HUDEP-2 (cell line): Measurements from ENCODE around the gene PSPN.
"Not testable (repeated sequence)": the region's sequence is repeated elsewhere in the genome, so short reads cannot be mapped to it uniquely, and the experiment has no call there.

Experiments
- DNase-seq, 76 experiments: peaks; one replicate each; lab custom pipeline; 2025; ENCODE audit not compliant: unreplicated experiment in 76 of 76; lab: John Stamatoyannopoulos, UW

The PSPN gene

DNA sequence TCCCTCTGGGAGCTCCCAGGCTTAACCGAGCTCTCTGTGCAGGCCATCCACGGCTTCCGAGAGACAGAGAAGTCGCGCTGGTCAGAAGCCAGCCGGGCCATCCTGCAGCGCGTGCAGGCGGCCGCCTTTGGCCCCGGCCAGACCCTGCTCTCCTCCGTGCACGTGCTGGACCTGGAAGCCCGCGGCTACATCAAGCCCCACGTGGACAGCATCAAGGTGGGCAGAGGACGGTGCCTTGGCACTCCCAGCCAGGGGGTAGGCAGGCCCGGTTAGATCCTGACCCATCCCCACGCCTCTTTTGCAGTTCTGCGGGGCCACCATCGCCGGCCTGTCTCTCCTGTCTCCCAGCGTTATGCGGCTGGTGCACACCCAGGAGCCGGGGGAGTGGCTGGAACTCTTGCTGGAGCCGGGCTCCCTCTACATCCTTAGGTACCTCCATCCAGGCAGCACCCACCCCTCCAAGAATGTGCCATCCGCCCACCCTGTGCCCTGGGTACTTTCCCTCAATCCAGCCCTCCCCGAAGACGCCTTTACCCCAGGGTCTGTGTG lies 1.5 kb downstream of the PSPN start:
- DNase-seq = no peak

DNA sequence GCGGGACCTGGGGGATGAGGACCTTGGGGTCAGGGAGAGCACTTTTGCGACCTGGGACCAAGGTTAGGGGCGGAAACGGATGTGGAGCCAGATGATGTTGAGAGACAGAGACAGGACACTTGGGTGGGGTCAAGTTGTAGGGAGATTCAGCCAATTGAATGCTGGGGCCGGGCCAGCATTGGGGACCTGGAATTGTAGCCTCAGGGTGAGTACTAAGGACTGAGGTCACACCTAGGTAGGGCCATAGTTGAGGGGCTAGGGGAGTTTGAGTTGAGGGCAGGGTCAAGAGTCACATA lies 2.0 kb downstream of the PSPN start:
- DNase-seq = peak in 14 of 76 experiments; percentile 30 to 73 (median 48)

DNA sequence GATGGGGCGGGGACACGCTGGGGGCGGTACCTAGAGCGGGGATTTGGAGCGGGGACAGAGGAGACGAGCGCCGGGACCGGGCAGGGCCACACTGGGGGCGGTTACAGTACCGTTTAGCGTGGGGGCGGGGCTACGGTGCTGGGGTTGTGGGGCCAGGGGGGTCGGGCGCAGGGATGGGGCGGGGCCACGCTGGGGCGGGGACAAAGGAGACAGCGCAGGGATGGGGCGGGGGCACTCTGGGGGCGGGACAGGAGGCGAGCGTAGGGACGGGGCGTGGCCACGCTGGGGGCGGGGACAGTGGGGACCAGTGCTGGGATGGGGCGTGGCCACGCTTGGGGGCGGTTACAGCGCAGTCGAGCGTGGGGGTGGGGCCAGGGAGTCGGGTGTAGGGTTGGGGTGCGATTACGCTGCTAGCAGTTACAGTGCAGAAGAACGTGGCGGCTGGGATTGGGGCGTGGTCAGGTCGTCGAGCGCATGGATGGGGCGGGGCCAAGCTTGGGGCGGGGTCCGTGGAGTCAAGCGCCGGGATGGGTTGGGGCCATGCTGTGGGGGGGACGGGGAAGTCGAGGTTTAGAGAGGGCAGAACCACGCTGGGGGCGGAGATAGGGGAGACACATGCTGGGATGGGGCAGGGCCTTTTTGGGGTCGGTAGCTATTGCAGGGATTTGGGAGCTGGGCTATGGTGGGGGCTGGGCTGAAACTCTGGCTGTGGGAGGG lies 2.5 kb downstream of the PSPN start:
- peak; percentile 70 to 100 (median 99) for DNase-seq

GRCh38 chr19:6372594-6373095 lies 3.1 kb downstream of the PSPN start, which contains the start of gene ALKBH7:
ALKBH7 (plus strand) TSS chr19:6372794; CDS start chr19:6372821, 27 bp downstream.
- DNase-seq = peak; percentile 95 to 100 (median 100)

- DNase-seq = no peak
These were observed 11.4 kb downstream of the PSPN start for GRCh38 chr19:6364353-6364752.

GRCh38 chr19:6362351-6362801 lies 13.4 kb downstream of the PSPN start:
- DNase-seq = no peak

DNA sequence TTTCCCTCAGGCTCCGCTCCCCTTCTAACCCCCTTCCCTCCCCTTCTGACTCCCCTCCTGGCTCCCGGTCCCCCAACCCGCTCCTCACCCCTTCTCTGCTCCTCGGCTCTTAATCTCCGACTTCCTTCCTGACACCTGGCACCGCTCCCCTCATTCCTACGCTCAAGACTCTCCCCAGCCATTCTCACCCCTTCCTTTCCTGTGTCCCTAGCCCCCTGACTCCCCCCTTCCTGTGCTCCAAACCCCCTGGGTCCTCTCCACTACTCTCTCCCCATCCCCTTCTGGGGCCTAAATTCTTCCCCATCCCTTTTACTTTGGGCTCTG lies 13.7 kb downstream of the PSPN start:
- peak in 1 of 76 experiments; percentile 33 for DNase-seq

DNA sequence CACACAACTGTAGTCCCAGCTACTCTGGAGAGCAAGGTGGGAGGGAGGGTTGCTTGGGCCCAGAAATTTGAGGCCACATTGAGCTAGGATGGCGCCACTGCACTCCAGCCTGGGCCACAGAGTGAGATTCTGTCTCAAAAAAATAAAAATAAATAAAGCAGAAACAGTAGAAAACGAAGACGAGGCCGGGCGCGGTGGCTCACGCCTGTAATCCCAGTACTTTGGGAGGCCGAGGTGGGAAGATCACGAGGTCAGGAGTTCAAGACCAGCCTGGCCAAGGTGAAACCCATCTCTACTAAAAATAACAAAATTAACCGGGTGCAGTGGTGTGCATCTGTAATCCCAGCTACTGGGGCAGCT lies 14.9 kb downstream of the PSPN start:
- DNase-seq = not testable (repeated sequence)

- not testable (repeated sequence) for DNase-seq
These were observed 15.3 kb downstream of the PSPN start for GRCh38 chr19:6360445-6360844.

DNA sequence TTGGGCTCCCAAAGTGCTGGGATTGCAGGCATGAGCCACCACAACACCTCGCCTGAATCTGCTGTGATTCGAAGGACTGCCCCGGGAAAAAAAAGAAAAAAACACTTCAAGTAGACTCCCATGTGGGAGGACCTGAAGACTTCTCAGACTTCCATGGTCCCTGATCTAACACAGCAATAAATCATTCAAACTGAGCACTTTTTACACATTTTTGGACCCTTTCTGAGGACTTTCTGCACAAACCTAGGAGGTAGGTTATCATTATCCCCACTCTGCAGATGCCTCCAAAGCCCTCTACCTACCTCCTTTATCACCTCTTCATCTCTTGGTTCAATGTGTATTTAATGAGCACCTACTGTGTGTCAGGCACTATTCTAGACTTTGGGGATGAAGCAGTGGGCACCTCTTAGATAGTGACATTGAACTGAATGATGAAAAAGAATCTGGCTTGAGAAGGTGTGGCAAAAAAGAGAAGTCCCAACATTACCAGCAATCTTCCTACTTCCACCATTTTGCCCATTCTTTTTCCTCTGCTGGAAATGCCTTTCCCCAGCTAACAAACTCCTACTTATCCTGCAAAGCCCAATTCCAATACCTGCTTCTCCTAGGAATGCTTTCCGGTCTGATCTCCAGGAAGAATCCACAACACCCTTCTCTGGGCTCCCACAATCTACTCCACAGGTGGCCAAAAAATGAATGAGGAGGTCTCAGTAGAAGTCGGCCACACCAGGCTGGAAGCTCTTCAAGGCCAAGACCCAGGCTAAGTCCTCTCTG lies 16.0 kb downstream of the PSPN start:
- DNase-seq = no peak

- DNase-seq = no peak
These were observed 17.7 kb downstream of the PSPN start for GRCh38 chr19:6358003-6358402.

GRCh38 chr19:6357174-6357573 lies 18.6 kb downstream of the PSPN start:
- DNase-seq = no peak

- not testable (repeated sequence) for DNase-seq
These were observed 20.3 kb downstream of the PSPN start for GRCh38 chr19:6355321-6356040.

GRCh38 chr19:6354098-6354674 lies 21.5 kb downstream of the PSPN start:
- DNase-seq = peak in 4 of 76 experiments; percentile 6 to 18 (median 12)

GRCh38 chr19:6352381-6353165 lies 23.2 kb downstream of the PSPN start:
- DNase-seq = no peak

DNA sequence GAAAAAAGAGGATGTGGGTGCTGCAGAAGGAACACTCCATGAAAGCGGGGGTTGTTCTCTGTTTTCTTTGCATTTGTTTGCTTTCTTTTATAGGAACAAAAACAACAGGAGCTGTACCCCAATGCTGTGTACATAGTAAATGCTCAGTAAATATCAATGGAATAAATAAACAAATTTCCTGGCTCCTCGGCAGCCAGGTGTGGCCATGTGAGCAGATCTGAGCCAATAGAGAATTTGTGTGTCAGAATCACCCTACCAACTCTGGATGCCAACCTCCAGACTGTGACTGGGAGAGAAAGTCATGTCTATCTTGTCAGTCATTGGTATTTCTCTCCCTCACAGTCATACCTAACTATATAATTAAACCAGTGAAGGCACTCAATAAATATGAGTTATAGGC lies 25.0 kb downstream of the PSPN start:
- no peak for DNase-seq

- DNase-seq = not testable (repeated sequence)
These were observed 26.5 kb downstream of the PSPN start for GRCh38 chr19:6349271-6349670.

- no peak for DNase-seq
These were observed 32.3 kb downstream of the PSPN start for GRCh38 chr19:6343462-6343861.

- no peak for DNase-seq
These were observed 35.1 kb downstream of the PSPN start for GRCh38 chr19:6340493-6341201.
